SK-N-SH treated with all-trans-retinoic acid at 6 μM for 48 hours (cell line): Measurements from ENCODE around the gene GANC.

Experiments
- ARNTL ChIP-seq: fragments of 450-650 bp; formaldehyde crosslinking; IDR thresholded peaks from 2 replicates; pipeline ENCODE4 v1.5.0; 2020; ENCODE audit warnings: low read depth, mild to moderate bottlenecking, moderate library complexity, borderline replicate concordance
- CREB5 ChIP-seq: fragments of 250-450 bp; sonication (Bioruptor Pico); IDR thresholded peaks from 2 replicates; pipeline ENCODE4 v1.5.1; 2020; ENCODE audit warnings: low read depth, mild to moderate bottlenecking, moderate library complexity
- CSDC2 ChIP-seq: fragments of 250-450 bp; sonication (Bioruptor Pico); IDR thresholded peaks from 2 replicates; pipeline ENCODE4 v1.5.0; 2020; ENCODE audit warnings: mild to moderate bottlenecking, moderate library complexity
- GLIS3 ChIP-seq: fragments of 250-450 bp; sonication (Bioruptor Pico); IDR thresholded peaks from 2 replicates; pipeline ENCODE4 v1.5.0; 2020; ENCODE audit warnings: mild to moderate bottlenecking, moderate library complexity
- ISL1 ChIP-seq: fragments of 250-450 bp; sonication (Bioruptor Pico); IDR thresholded peaks from 2 replicates; pipeline ENCODE4 v2.1.2; 2022; ENCODE audit warnings: mild to moderate bottlenecking, moderate library complexity
- PATZ1 ChIP-seq: fragments of 250-450 bp; sonication (Bioruptor Pico); IDR thresholded peaks from 2 replicates; pipeline ENCODE4 v1.8.0; 2020; ENCODE audit warnings: mild to moderate bottlenecking, moderate library complexity, borderline replicate concordance
- PPARA ChIP-seq: fragments of 250-450 bp; sonication (Bioruptor Pico); IDR thresholded peaks from 2 replicates; pipeline ENCODE4 v1.5.0; 2020; ENCODE audit warnings: mild to moderate bottlenecking, borderline replicate concordance
- SNAI2 ChIP-seq: fragments of 250-450 bp; sonication (Bioruptor Pico); IDR thresholded peaks from 2 replicates; pipeline ENCODE4 v1.5.0; 2020; ENCODE audit warnings: mild to moderate bottlenecking, moderate library complexity
- TCF4 ChIP-seq: fragments of 250-450 bp; sonication (Bioruptor Pico); IDR thresholded peaks from 2 replicates; pipeline ENCODE4 v1.8.0; 2021; ENCODE audit warnings: mild to moderate bottlenecking, moderate library complexity, borderline replicate concordance
- TOX ChIP-seq: fragments of 250-450 bp; sonication (Bioruptor Pico); IDR thresholded peaks from 2 replicates; pipeline ENCODE4 v1.8.0; 2021; ENCODE audit warnings: mild to moderate bottlenecking, moderate library complexity, borderline replicate concordance
- ZFP3 ChIP-seq: fragments of 250-450 bp; sonication (Bioruptor Pico); IDR thresholded peaks from 2 replicates; pipeline ENCODE4 v1.5.0; 2020; ENCODE audit warnings: mild to moderate bottlenecking, moderate library complexity
- ZNF565 ChIP-seq: fragments of 450-650 bp; formaldehyde crosslinking; conservative IDR thresholded peaks from 2 replicates; pipeline ENCODE4 v1.5.0; 2020; ENCODE audit warnings: low read depth, mild to moderate bottlenecking, moderate library complexity
- ZNF8 ChIP-seq: fragments of 450-650 bp; formaldehyde crosslinking; IDR thresholded peaks from 2 replicates; pipeline ENCODE4 v1.5.0; 2020; ENCODE audit warnings: mild to moderate bottlenecking, moderate library complexity

- TF ChIP-seq ARNTL (CRISPR knock-in tag) (no peak), GLIS3 (CRISPR knock-in tag) (no peak), PATZ1 (CRISPR knock-in tag) (no peak), ZNF8 (CRISPR knock-in tag) (no peak), TOX (CRISPR knock-in tag) (no peak), CSDC2 (CRISPR knock-in tag) (no peak), CREB5 (CRISPR knock-in tag) (no peak), ZFP3 (CRISPR knock-in tag) (no peak), TCF4 (CRISPR knock-in tag) (no peak), SNAI2 (no peak), ISL1 (CRISPR knock-in tag) (no peak), ZNF565 (no peak), PPARA (CRISPR knock-in tag) (no peak)
These were observed 41.8 kb downstream of the GANC start for GRCh38 chr15:42314818-42315217.
